ENCODE data around the gene UBE3C.

DNA sequence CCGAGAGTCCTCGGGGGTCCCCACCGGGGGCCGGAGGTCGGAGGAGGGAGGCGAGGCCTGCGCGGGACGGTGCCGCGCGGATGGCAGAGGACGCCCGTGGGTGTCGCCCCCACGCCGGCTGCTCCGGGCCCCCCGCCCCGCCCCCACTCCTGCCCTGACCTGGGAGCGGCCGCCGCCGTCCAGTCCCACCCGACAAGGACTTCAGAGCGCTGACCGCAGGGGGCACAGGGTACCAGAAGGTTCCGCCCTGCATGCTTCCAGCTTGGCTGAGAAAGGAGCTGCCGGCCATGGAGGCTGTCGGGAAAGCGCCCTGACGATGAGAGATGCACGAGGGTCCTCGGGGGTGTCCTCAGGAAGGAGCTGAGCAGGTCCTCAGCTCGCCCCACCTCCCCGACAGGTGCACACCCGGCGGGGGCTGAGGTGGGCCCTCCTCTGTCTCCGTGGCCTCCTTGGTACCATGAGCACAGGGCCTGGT lies 141.1 kb downstream of the UBE3C start:
- TF ChIP-seq EZH2 (IDR thresholded peaks at IDR 0.05; ENCODE audit: insufficient read depth, poor library complexity, severe bottlenecking) (no peak), EZH2phosphoT487 (IDR thresholded peaks at IDR 0.05; ENCODE audit: insufficient read depth, low read depth) (no peak)
